ENCODE data around the gene TSHZ2.

DNA sequence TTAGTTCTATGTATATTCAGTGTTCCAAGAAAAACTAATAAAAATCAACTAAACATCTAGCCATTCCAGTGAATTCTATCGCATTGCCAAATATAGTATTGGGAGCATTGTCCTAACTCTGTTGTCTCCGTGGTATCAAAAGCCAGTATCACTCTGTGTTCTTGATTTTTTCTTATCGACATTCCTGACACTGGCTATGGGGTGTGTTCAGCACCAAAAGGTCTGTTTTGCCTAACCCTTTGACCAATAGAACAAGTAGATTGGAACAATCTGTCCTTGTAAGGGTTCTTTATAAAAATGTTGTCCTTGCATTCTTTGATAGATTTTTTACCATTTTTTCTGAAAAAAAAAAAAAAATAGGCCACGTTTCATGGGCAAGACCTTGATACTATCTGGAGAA, 161.5 kb downstream of the TSHZ2 start:
- TF ChIP-seq, protein P1, sequence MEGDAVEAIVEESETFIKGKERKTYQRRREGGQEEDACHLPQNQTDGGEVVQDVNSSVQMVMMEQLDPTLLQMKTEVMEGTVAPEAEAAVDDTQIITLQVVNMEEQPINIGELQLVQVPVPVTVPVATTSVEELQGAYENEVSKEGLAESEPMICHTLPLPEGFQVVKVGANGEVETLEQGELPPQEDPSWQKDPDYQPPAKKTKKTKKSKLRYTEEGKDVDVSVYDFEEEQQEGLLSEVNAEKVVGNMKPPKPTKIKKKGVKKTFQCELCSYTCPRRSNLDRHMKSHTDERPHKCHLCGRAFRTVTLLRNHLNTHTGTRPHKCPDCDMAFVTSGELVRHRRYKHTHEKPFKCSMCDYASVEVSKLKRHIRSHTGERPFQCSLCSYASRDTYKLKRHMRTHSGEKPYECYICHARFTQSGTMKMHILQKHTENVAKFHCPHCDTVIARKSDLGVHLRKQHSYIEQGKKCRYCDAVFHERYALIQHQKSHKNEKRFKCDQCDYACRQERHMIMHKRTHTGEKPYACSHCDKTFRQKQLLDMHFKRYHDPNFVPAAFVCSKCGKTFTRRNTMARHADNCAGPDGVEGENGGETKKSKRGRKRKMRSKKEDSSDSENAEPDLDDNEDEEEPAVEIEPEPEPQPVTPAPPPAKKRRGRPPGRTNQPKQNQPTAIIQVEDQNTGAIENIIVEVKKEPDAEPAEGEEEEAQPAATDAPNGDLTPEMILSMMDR (IDR thresholded peaks at IDR 0.05): no peak
- no peak for TF ChIP-seq POLR2A (IDR thresholded peaks at IDR 0.05)

All from testis (tissue), 2 donors.